ENCODE data around the gene WNT3. TPM values are rescaled to one million over a fixed set of nuclear protein-coding genes. Genes with fewer than 3 reads are reported as not detected.

Gene WNT3
- total and polyA plus RNA-seq, 2 of the 8 experiments (the other 6 are each of a cell fraction or from before 2014, with no cell fraction given): 0.56 to 2.0 TPM

- Histone ChIP-seq H3K18ac (ENCODE audit: extremely low read depth, low read length) (no peak overlapping the region), H2AK5ac (ENCODE audit: low read depth, low read length) (no peak overlapping the region), H3K23ac (ENCODE audit: insufficient read length) (no peak overlapping the region), H3K14ac (ENCODE audit: insufficient read length) (no peak overlapping the region), H3K23me2 (ENCODE audit: low read depth, low read length) (no peaks in the 10 kb centered on the region), H3K79me2 (ENCODE audit: control insufficient read depth in 1 of 2, insufficient read depth in 2 of 2, low read length in 2 of 2) (no peaks in the 10 kb centered on the region), H2BK120ac (replicated peaks; ENCODE audit: low read depth, low read length) (no peak overlapping the region), H3K4me2 (ENCODE audit: insufficient read depth in 1 of 2, low read depth in 2 of 2, low read length in 2 of 2) (no peak overlapping the region), H3K27ac (ENCODE audit: low read depth, low read length) (no peak overlapping the region), H2BK12ac (ENCODE audit: low read depth, low read length) (no peak overlapping the region), H3K56ac (replicated peaks; ENCODE audit: insufficient read length, low read depth, low read length) (no peak overlapping the region), H4K20me1 (replicated peaks in 1 of 2; ENCODE audit: control insufficient read depth in 1 of 2, insufficient read depth in 2 of 2, low read length in 2 of 2) (peaks cover 0 to 2% of the 10 kb centered on the region in 2 experiments), H3K4me3 (ENCODE audit: extremely low read depth in 1 of 4, insufficient read depth in 2 of 4, low read depth in 3 of 4, low read length in 4 of 4) (no peak overlapping the region), H2BK20ac (ENCODE audit: low read length) (no peak overlapping the region), H3K27me3 (replicated peaks in 1 of 4; ENCODE audit: control insufficient read depth in 3 of 4, extremely low read depth in 1 of 4, insufficient read depth in 3 of 4, low read length in 3 of 4) (peaks cover 0 to 30% (median 19%) of the 10 kb centered on the region in 4 experiments; a peak in 5 of 7 replicates), H3K9ac (replicated peaks in 1 of 4; ENCODE audit: extremely low read depth in 1 of 4, low read depth in 3 of 4, low read length in 3 of 4) (no peak overlapping the region), H2BK15ac (ENCODE audit: low read length) (no peak overlapping the region), H4K5ac (ENCODE audit: insufficient read length, low read depth, low read length) (no peak overlapping the region), H2BK5ac (ENCODE audit: low read depth, low read length) (no peak overlapping the region; the same call in 1 of the 2 replicates), H3K79me1 (ENCODE audit: low read depth, low read length) (no peaks in the 10 kb centered on the region), H3K9me3 (ENCODE audit: insufficient read depth in 2 of 2, low read depth in 1 of 2, low read length in 1 of 2) (no peaks in the 10 kb centered on the region), H4K8ac (ENCODE audit: extremely low read depth, insufficient read depth, low read length) (0 out of 2 replicates have a peak overlapping the region, but pooled peaks have one; percentile 9), H4K91ac (replicated peaks; ENCODE audit: insufficient read length, low read length) (no peak overlapping the region), H3K4ac (replicated peaks; ENCODE audit: insufficient read length, low read depth, low read length) (no peak overlapping the region), H3K36me3 (ENCODE audit: control insufficient read depth in 2 of 4, insufficient read depth in 4 of 4, low read length in 3 of 4) (no peaks in the 10 kb centered on the region), H2AFZ (ENCODE audit: low read length) (no peak overlapping the region), H3K4me1 (replicated peaks in 1 of 4; ENCODE audit: control insufficient read depth in 3 of 4, insufficient read depth in 4 of 4, low read length in 3 of 4) (peaks cover 0 to 5% (median 0%) of the 10 kb centered on the region in 4 experiments; a peak in 3 of 7 replicates)
- 90% methylated on average over 7 of the region's 7 CpGs; no CpG with 5 or more reads in 1 of the 2 experiments for WGBS, 2 experiments (ENCODE audit: extremely low coverage in 1 of 2, insufficient coverage in 1 of 2, insufficient read length in 1 of 2, insufficient replicate concordance in 2 of 2, low coverage in 1 of 2, low lambda C conversion rate in 2 of 2, missing lambda C conversion rate in 1 of 2)
- POLR2A ChIA-PET (ENCODE audit: partially characterized antibody): interaction anchor here (0.7 kb wide), 1 partner anchor 10 kb away, joined by 3 read pairs; no protein-coding TSS in a partner anchor
- no peak for TF ChIP-seq CEBPB (IDR thresholded peaks at IDR 0.05; ENCODE audit: low read depth, low read length)
- TF ChIP-seq SRF (IDR thresholded peaks at IDR 0.05; ENCODE audit: low read depth, low read length): no peak
- no peak for TF ChIP-seq HDAC6 (IDR thresholded peaks at IDR 0.05; ENCODE audit: low read depth, low read length)
- TF ChIP-seq TCF12 (IDR thresholded peaks at IDR 0.05; ENCODE audit: low read depth, low read length): no peak
- TF ChIP-seq POLR2AphosphoS5 (IDR thresholded peaks at IDR 0.05; ENCODE audit: low read depth, low read length): no peak
- TF ChIP-seq GTF2F1 (IDR thresholded peaks at IDR 0.05; ENCODE audit: borderline replicate concordance, low read depth, low read length): no peak
- no peak for TF ChIP-seq CBX8 (IDR thresholded peaks at IDR 0.05; ENCODE audit: borderline replicate concordance, low read depth, low read length)
- TF ChIP-seq KDM4A (IDR thresholded peaks at IDR 0.05; ENCODE audit: low read depth, low read length, severe bottlenecking): no peak
- FAIRE-seq (no peak), DNase-seq (ENCODE audit: low read depth in 1 of 2, low spot score in 2 of 2) (no peak)
- CTCF ChIA-PET (ENCODE audit: partially characterized antibody): interaction anchor here (0.6 to 10.7 kb wide), 15 partner anchors 10 to 129 kb away, joined by 3 to 81 read pairs (median 4); no protein-coding TSS in a partner anchor
Observed at GRCh38 chr17:46783031-46783593, 35.4 kb downstream of the WNT3 start.

Data from H1 (cell line).